Natural killer cell (primary cell): Measurements from ENCODE around the gene ASPSCR1. TPM values are rescaled to one million over a fixed set of nuclear protein-coding genes. Genes with fewer than 3 reads are reported as not detected.

ENCODE experiments used
- ATAC-seq, 3 donors: fragments of 150-1000 bp in 2 of 3; fragments of 200-7000 bp in 1 of 3; cut with Tn5 transposase; 1 replicate in 1 of 3; 2 replicates in 2 of 3; pipeline ENCODE4 v1.10.0; 2021; ENCODE audit warnings: mild to moderate bottlenecking in 2 of 3, moderate library complexity in 2 of 3
- DNase-seq, 2 donors: peaks; one replicate each; pipeline versions ENCODE4 v3.0.0 to v3.0.0-alpha.2; 2013 to 2021; ENCODE audit warnings: mixed read lengths in 1 of 2
- H3K27ac ChIP-seq: one replicate; pipeline ENCODE4 v1.5.1; 2013; ENCODE audit warnings: mild to moderate bottlenecking, low read length
- H3K27me3 ChIP-seq: one replicate; pipeline ENCODE4 v1.6.1; 2013; ENCODE audit warnings: low read length; ENCODE audit not compliant: control insufficient read depth, insufficient read depth
- H3K36me3 ChIP-seq: one replicate; pipeline ENCODE4 v1.6.1; 2013; ENCODE audit warnings: low read length; ENCODE audit not compliant: control insufficient read depth, insufficient read depth
- H3K4me1 ChIP-seq: one replicate; pipeline ENCODE4 v1.6.1; 2013; ENCODE audit warnings: low read length; ENCODE audit not compliant: control insufficient read depth, insufficient read depth
- H3K4me3 ChIP-seq: one replicate; pipeline ENCODE4 v1.5.1; 2013; ENCODE audit warnings: low read length
- H3K9me3 ChIP-seq: one replicate; pipeline ENCODE4 v1.6.1; 2013; ENCODE audit warnings: low read length; ENCODE audit not compliant: control insufficient read depth, insufficient read depth
- H3K27ac Mint-ChIP-seq, 2 donors: one replicate each; pipeline ENCODE4 v1.8.0; 2022; ENCODE audit warnings: mild to moderate bottlenecking in 2 of 2, mixed read lengths in 2 of 2, moderate library complexity in 1 of 2
- H3K27me3 Mint-ChIP-seq, 2 donors: one replicate each; pipeline ENCODE4 v1.8.0; 2022; ENCODE audit warnings: low read depth in 2 of 2, mixed read lengths in 2 of 2
- H3K36me3 Mint-ChIP-seq: one replicate; pipeline ENCODE4 v1.8.0; 2022; ENCODE audit warnings: mixed read lengths
- H3K4me1 Mint-ChIP-seq, 2 donors: one replicate each; pipeline ENCODE4 v1.8.0; 2022; ENCODE audit warnings: mixed read lengths in 2 of 2
- H3K4me3 Mint-ChIP-seq: one replicate; pipeline ENCODE4 v1.8.0; 2022; ENCODE audit warnings: mild to moderate bottlenecking, moderate library complexity, mixed read lengths
- H3K9me3 Mint-ChIP-seq, 2 donors: one replicate each; pipeline ENCODE4 v1.8.0; 2022; ENCODE audit warnings: mixed read lengths in 2 of 2
- WGBS: methylation state at CpG from one replicate; pipeline ENCODE4 v1.1.7; 2013; ENCODE audit warnings: missing lambda C conversion rate; ENCODE audit not compliant: insufficient coverage; 5-methylcytosine and 5-hydroxymethylcytosine counted together
- intact Hi-C: fragments of 100-400 bp; cut with micrococcal nuclease; formaldehyde crosslinking; loops from one replicate; pipeline ENCODE4 v1.14.2; 2022
- total RNA-seq, 4 donors: library from RNA; stranded (reverse); fragments of 120-200 nt in 1 of 4; gene quantifications; one replicate each; pipeline versions ENCODE4 v1.2.3 to v1.2.4, GENCODE V29; 2013 to 2022
- TF ChIP-seq, protein P1 (sequence below): fragments of 200-600 bp; IDR thresholded peaks from one replicate; pipeline ENCODE4 v1.8.0; 2022; ENCODE audit warnings: antibody characterized with exemption

The ASPSCR1 gene
- total RNA-seq, 3 donors from 2014 or later (not counting 1 experiment from before 2014, with no cell fraction given), result 29.7 to 43.5 (median 40.8) TPM

DNA sequence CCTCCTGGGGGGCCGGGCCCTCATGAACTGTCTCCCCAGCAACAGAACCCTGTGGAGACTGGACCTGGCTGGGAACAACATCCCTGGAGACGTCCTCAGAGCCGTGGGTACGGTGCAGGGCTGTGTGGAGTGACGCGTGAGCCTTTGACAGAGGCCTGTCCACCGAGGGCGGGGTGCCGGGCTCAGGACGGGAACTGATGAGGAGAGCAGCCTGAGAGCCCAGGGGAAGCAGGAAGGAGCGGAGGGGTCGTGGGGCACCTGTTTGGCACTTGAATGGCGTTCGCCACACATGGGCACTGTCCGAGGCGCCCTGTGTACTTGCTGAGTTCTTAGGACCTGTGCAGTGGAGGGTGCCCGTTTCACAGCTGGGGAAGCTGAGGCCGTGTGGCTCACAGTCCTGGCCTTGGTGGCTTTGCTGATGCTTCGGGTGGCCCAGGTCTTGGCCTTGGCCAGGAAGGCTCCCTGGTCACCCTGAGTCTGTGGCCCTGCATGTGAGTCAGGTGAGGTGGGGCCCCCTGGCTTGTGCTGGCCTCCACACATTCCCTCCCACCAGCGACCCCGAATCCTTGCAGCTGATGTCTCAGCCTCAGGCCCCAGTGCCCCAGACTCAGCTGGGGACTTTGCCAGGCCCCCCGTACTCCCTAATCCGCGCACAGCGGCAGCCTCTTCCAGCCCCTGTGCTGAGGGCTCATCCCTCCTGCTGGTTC is 48.1 kb downstream of the ASPSCR1 start:
- H3K4me3 ChIP-seq, result no peak overlapping the region
- H3K4me1 Mint-ChIP-seq, result peaks cover 7 to 37% of the 10 kb centered on the region in 2 donors
- H3K9me3 ChIP-seq, result no peaks in the 10 kb centered on the region
- no peak overlapping the region for H3K27ac Mint-ChIP-seq
- no peaks in the 10 kb centered on the region for H3K9me3 Mint-ChIP-seq
- no peaks in the 10 kb centered on the region for H3K36me3 Mint-ChIP-seq
- intact Hi-C loops, result no loop called here
- DNase-seq, result no peak
- H3K27me3 Mint-ChIP-seq, result peaks cover 0 to 6% of the 10 kb centered on the region in 2 donors
- H3K4me1 ChIP-seq, result peaks cover 40% of the 10 kb centered on the region
- H3K27me3 ChIP-seq, result peaks cover 4% of the 10 kb centered on the region
- H3K27ac ChIP-seq, result no peak overlapping the region
- no peak for ATAC-seq
- TF ChIP-seq, protein P1, sequence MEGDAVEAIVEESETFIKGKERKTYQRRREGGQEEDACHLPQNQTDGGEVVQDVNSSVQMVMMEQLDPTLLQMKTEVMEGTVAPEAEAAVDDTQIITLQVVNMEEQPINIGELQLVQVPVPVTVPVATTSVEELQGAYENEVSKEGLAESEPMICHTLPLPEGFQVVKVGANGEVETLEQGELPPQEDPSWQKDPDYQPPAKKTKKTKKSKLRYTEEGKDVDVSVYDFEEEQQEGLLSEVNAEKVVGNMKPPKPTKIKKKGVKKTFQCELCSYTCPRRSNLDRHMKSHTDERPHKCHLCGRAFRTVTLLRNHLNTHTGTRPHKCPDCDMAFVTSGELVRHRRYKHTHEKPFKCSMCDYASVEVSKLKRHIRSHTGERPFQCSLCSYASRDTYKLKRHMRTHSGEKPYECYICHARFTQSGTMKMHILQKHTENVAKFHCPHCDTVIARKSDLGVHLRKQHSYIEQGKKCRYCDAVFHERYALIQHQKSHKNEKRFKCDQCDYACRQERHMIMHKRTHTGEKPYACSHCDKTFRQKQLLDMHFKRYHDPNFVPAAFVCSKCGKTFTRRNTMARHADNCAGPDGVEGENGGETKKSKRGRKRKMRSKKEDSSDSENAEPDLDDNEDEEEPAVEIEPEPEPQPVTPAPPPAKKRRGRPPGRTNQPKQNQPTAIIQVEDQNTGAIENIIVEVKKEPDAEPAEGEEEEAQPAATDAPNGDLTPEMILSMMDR, result no peak
- H3K36me3 ChIP-seq, result no peaks in the 10 kb centered on the region
- H3K4me3 Mint-ChIP-seq, result no peak overlapping the region
- WGBS, result 97% methylated on average over 25 of the region's 25 CpGs

DNA sequence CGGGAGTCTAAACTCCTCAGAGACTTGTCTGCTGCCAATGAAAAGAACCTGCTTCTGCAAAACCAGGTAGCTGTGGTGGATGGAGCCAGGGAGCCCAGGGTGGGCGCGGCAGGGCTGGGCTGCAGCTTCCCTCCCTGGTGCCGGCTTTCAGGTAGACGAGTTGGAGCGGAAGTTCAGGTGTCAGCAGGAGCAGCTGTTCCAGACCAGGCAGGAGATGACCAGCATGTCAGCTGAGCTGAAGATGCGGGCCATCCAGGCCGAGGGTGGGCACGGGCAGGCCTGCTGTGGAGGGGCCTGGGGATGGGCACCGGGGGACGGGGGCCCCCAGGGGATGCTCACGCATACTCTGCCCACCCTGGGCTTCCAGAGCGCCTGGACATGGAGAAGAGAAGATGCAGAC is 50.8 kb downstream of the ASPSCR1 start:
- no peaks in the 10 kb centered on the region for H3K9me3 ChIP-seq
- no peak overlapping the region for H3K4me3 Mint-ChIP-seq
- intact Hi-C loops, result no loop called here

DNA sequence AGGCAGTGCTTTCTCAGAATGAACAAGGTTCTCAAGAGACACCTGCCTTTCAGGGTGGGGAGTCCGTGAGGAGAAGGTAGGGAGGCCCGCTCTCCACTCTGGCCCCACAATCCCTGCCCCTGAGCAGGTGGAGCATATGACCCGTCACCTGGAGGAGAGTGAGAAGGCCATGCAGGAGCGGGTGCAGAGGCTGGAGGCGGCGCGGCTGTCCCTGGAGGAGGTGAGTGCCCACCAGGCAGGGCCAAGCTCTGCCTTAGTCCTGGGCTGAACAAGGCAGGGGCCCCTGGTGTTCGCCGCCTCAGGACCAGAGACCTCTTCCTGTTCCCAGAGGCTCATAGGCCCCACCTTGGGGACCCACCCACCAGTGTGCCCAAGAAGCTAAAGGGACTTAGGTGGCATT is 51.5 kb downstream of the ASPSCR1 start:
- intact Hi-C loops, result no loop called here
- H3K4me3 Mint-ChIP-seq, result peak overlapping the region; percentile 65
- Histone ChIP-seq H3K36me3 (no peaks in the 10 kb centered on the region), H3K4me3 (no peak overlapping the region), H3K9me3 (no peaks in the 10 kb centered on the region), H3K27ac (no peak overlapping the region), H3K4me1 (peaks cover 31% of the 10 kb centered on the region), H3K27me3 (peaks cover 6% of the 10 kb centered on the region)
- H3K9me3 Mint-ChIP-seq, result no peaks in the 10 kb centered on the region
- ATAC-seq, result no peak
- no peak for DNase-seq
- peaks cover 0 to 6% of the 10 kb centered on the region in 2 donors for H3K27me3 Mint-ChIP-seq
- H3K36me3 Mint-ChIP-seq, result no peaks in the 10 kb centered on the region
- no peak overlapping the region for H3K27ac Mint-ChIP-seq
- TF ChIP-seq, protein P1, result no peak
- WGBS, result 97% methylated on average over 9 of the region's 9 CpGs
- H3K4me1 Mint-ChIP-seq, result peaks cover 2 to 15% of the 10 kb centered on the region in 2 donors

More for the DNA sequence above, 50.8 kb downstream of the ASPSCR1 start:
- H3K4me1 Mint-ChIP-seq, result peaks cover 7 to 20% of the 10 kb centered on the region in 2 donors
- no peak overlapping the region for H3K27ac ChIP-seq
- 97% methylated on average over 13 of the region's 13 CpGs for WGBS
- peaks cover 0 to 6% of the 10 kb centered on the region in 2 donors for H3K27me3 Mint-ChIP-seq
- ATAC-seq (no peak), DNase-seq (no peak)
- no peaks in the 10 kb centered on the region for H3K36me3 ChIP-seq
- H3K27ac Mint-ChIP-seq, result no peak overlapping the region
- H3K9me3 Mint-ChIP-seq, result no peaks in the 10 kb centered on the region
- peaks cover 6% of the 10 kb centered on the region for H3K27me3 ChIP-seq
- TF ChIP-seq, protein P1, result no peak
- peaks cover 36% of the 10 kb centered on the region for H3K4me1 ChIP-seq
- H3K36me3 Mint-ChIP-seq, result no peaks in the 10 kb centered on the region
- no peak overlapping the region for H3K4me3 ChIP-seq

DNA sequence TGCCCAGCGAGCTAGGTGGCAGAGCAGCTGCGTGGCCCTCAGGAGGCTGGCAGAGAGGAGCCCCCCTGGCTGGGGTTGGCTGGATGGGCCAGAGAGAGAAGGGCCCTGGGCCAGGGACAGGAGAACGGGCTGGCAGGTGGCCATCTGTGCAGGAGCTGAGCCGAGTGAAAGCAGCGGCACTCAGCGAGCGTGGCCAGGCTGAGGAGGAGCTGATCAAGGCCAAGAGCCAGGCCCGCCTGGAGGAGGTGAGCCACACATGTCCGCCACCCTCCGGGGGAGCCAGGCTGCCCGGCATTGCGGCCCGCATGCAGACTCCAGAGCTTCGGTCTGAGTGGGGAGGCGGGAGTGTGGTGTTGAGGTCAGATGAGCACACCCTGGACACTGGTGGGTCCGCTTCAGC is 52.0 kb downstream of the ASPSCR1 start:
- no peaks in the 10 kb centered on the region for H3K9me3 ChIP-seq
- H3K27ac Mint-ChIP-seq, result no peak overlapping the region
- H3K27ac ChIP-seq, result no peak overlapping the region
- H3K27me3 Mint-ChIP-seq, result peaks cover 0 to 6% of the 10 kb centered on the region in 2 donors
- H3K9me3 Mint-ChIP-seq, result no peaks in the 10 kb centered on the region
- intact Hi-C loops, result no loop called here
- H3K36me3 ChIP-seq, result no peaks in the 10 kb centered on the region
- no peak overlapping the region for H3K4me3 ChIP-seq
- H3K36me3 Mint-ChIP-seq, result no peaks in the 10 kb centered on the region
- ATAC-seq (no peak), DNase-seq (no peak)
- peaks cover 26% of the 10 kb centered on the region for H3K4me1 ChIP-seq
- peaks cover 0 to 11% of the 10 kb centered on the region in 2 donors for H3K4me1 Mint-ChIP-seq
- TF ChIP-seq, protein P1, result no peak
- peak overlapping the region; percentile 65 for H3K4me3 Mint-ChIP-seq
- 97% methylated on average over 16 of the region's 16 CpGs for WGBS
- H3K27me3 ChIP-seq, result peaks cover 6% of the 10 kb centered on the region
